GM19023 (cell line): ENCODE results near the gene TRPV2.
A peak's percentile ranks its signal among the peaks of the same experiment; 100 is the strongest.
"Not testable (repeated sequence)": the region's sequence is repeated elsewhere in the genome, so short reads cannot be mapped to it uniquely, and the experiment has no call there.

Experiments
- ATAC-seq: cut with Tn5 transposase; IDR thresholded peaks from one replicate; pipeline ENCODE4 v1.9.1; 2021; ENCODE audit warnings: mild to moderate bottlenecking, moderate library complexity; ENCODE audit not compliant: unreplicated experiment

Gene TRPV2

GRCh38 chr17:16435925-16436886 lies 20.8 kb downstream of the TRPV2 start:
- ATAC-seq, result no peak

GRCh38 chr17:16437083-16437482 lies 21.7 kb downstream of the TRPV2 start:
- ATAC-seq, result no peak

GRCh38 chr17:16438173-16438556 lies 22.8 kb downstream of the TRPV2 start:
- peak; percentile 1 for ATAC-seq

- peak; percentile 77 for ATAC-seq
Observed at GRCh38 chr17:16438557-16439302, 23.4 kb downstream of the TRPV2 start.

GRCh38 chr17:16439303-16439791 lies 24.0 kb downstream of the TRPV2 start:
- ATAC-seq, result no peak

- no peak for ATAC-seq
Observed at GRCh38 chr17:16439811-16440351, 24.5 kb downstream of the TRPV2 start.

- ATAC-seq, result not testable (repeated sequence)
Observed at GRCh38 chr17:16440354-16440753, 25.0 kb downstream of the TRPV2 start.

GRCh38 chr17:16440901-16441629 lies 25.7 kb downstream of the TRPV2 start:
- ATAC-seq, result no peak

- no peak for ATAC-seq
Observed at GRCh38 chr17:16442141-16442540, 26.8 kb downstream of the TRPV2 start.

- no peak for ATAC-seq
Observed at GRCh38 chr17:16442594-16443510, 27.5 kb downstream of the TRPV2 start.

- no peak for ATAC-seq
Observed at GRCh38 chr17:16443511-16444257, 28.3 kb downstream of the TRPV2 start.

- no peak for ATAC-seq
Observed at GRCh38 chr17:16444258-16444886, 29.0 kb downstream of the TRPV2 start.

GRCh38 chr17:16446338-16446983 lies 31.1 kb downstream of the TRPV2 start:
- ATAC-seq, result no peak

- ATAC-seq, result no peak
Observed at GRCh38 chr17:16447676-16448075, 32.3 kb downstream of the TRPV2 start.

GRCh38 chr17:16448490-16448889 lies 33.1 kb downstream of the TRPV2 start:
- no peak for ATAC-seq

- no peak for ATAC-seq
Observed at GRCh38 chr17:16449121-16449570, 33.8 kb downstream of the TRPV2 start.

GRCh38 chr17:16450028-16450427 lies 34.7 kb downstream of the TRPV2 start:
- ATAC-seq, result no peak

- not testable (repeated sequence) for ATAC-seq
Observed at GRCh38 chr17:16452268-16452667, 36.9 kb downstream of the TRPV2 start.
